Uterus (tissue), 2 donors: Measurements from ENCODE around the gene ATP8A2.

Source experiments
- CTCF ChIP-seq, 4 experiments: fragments of 200-600 bp in 2 of 4; fragments of 450-650 bp in 2 of 4; sonication (generic) in 2 of 4; IDR thresholded peaks; one replicate each; pipeline ENCODE4 v1.5.1; 2016 to 2019; ENCODE audit warnings: antibody characterized with exemption in 4 of 4, mild to moderate bottlenecking in 2 of 4, moderate library complexity in 1 of 4
- POLR2A ChIP-seq, 2 donors: fragments of 450-650 bp; IDR thresholded peaks; one replicate each; pipeline ENCODE4 v1.6.1; 2016; ENCODE audit warnings: antibody characterized with exemption in 2 of 2, mild to moderate bottlenecking in 1 of 2, moderate library complexity in 1 of 2

GRCh38 chr13:25768376-25768775 lies 396.6 kb downstream of the ATP8A2 start:
- no peak for TF ChIP-seq CTCF (IDR thresholded peaks at IDR 0.05)
- no peak for TF ChIP-seq POLR2A (IDR thresholded peaks at IDR 0.05)
